NOMO-1 treated with dmso at 0.1 percent for 144 hours (cell line): ENCODE results near the gene LMX1B.
A peak's percentile ranks its signal among the peaks of the same experiment; 100 is the strongest.

ENCODE experiments used
- DNase-seq: peaks from one replicate; lab custom pipeline; 2025; ENCODE audit not compliant: unreplicated experiment; lab: John Stamatoyannopoulos, UW

Gene LMX1B

GRCh38 chr9:126604059-126605055 is 9.4 kb upstream of the LMX1B start:
- DNase-seq = no peak

GRCh38 chr9:126605792-126606482 is 7.8 kb upstream of the LMX1B start:
- DNase-seq = no peak

GRCh38 chr9:126606483-126606870 is 7.3 kb upstream of the LMX1B start:
- no peak for DNase-seq

- DNase-seq = no peak
Measured at GRCh38 chr9:126607086-126607485, 6.6 kb upstream of the LMX1B start.

- DNase-seq = no peak
Measured at GRCh38 chr9:126607731-126608130, 6.0 kb upstream of the LMX1B start.

GRCh38 chr9:126608551-126608950 is 5.2 kb upstream of the LMX1B start:
- no peak for DNase-seq

GRCh38 chr9:126609191-126609590 is 4.5 kb upstream of the LMX1B start:
- no peak for DNase-seq

GRCh38 chr9:126609711-126610388 is 3.9 kb upstream of the LMX1B start:
- DNase-seq = no peak

GRCh38 chr9:126611193-126611591 is 2.5 kb upstream of the LMX1B start:
- no peak for DNase-seq

GRCh38 chr9:126611592-126612325 is 2.0 kb upstream of the LMX1B start:
- peak; percentile 45 for DNase-seq

- no peak for DNase-seq
Measured at GRCh38 chr9:126612326-126612812, 1.4 kb upstream of the LMX1B start.

- DNase-seq = no peak
Measured at GRCh38 chr9:126612813-126613641, 701 bp upstream of the LMX1B start.

GRCh38 chr9:126614088-126614454 is 343 bp downstream of the LMX1B start:
- DNase-seq = no peak

GRCh38 chr9:126614455-126615244 is 922 bp downstream of the LMX1B start:
- no peak for DNase-seq

GRCh38 chr9:126615245-126615790 is 1.6 kb downstream of the LMX1B start:
- DNase-seq = no peak

GRCh38 chr9:126615791-126616447 is 2.2 kb downstream of the LMX1B start:
- DNase-seq = no peak

GRCh38 chr9:126616521-126616976 is 2.8 kb downstream of the LMX1B start:
- DNase-seq = no peak
